Vagina (tissue), 2 donors: ENCODE data around the gene EFCAB6. TPM values are rescaled to one million over a fixed set of nuclear protein-coding genes. Genes with fewer than 3 reads are reported as not detected.

Experiments used
- DNase-seq, 2 donors: peaks; one replicate each; pipeline ENCODE4 v3.0.0-alpha.2; 2017; ENCODE audit errors: extremely low spot score in 2 of 2
- H3K27ac ChIP-seq: fragments of 200-600 bp; sonication (generic); one replicate; pipeline ENCODE4 v1.5.1; 2019
- H3K27me3 ChIP-seq: fragments of 200-600 bp; sonication (generic); one replicate; pipeline ENCODE4 v1.5.1; 2019
- H3K36me3 ChIP-seq, 2 donors: fragments of 200-600 bp; sonication (generic); one replicate each; pipeline ENCODE4 v1.5.1; 2017 to 2019
- H3K4me1 ChIP-seq: fragments of 200-600 bp; sonication (generic); one replicate; pipeline ENCODE4 v1.5.1; 2019
- H3K4me3 ChIP-seq, 2 donors: fragments of 200-600 bp; sonication (generic); 1 replicate in 1 of 2; 2 replicates in 1 of 2; pipeline ENCODE4 v1.5.1; 2016 to 2019
- H3K9me3 ChIP-seq: fragments of 200-600 bp; sonication (generic); one replicate; pipeline ENCODE4 v1.5.1; 2019
- POLR2A ChIP-seq, 2 donors: fragments of 450-650 bp; IDR thresholded peaks; one replicate each; pipeline ENCODE4 v1.6.1; 2017; ENCODE audit warnings: antibody characterized with exemption in 2 of 2, mild to moderate bottlenecking in 2 of 2, moderate library complexity in 2 of 2
- POLR2AphosphoS5 ChIP-seq, 2 donors: sonication (generic); formaldehyde crosslinking; IDR thresholded peaks; one replicate each; pipeline ENCODE4 v1.9.0; 2017; ENCODE audit warnings: antibody characterized with exemption in 2 of 2, mild to moderate bottlenecking in 2 of 2, low read depth in 1 of 2; ENCODE audit not compliant: insufficient read depth in 1 of 2
- intact Hi-C: fragments of 100-400 bp; cut with DNase I; formaldehyde crosslinking; loops from one replicate; pipeline ENCODE4 v1.15.1; 2023
- total RNA-seq: library from RNA; depleted of rRNA; stranded (reverse); fragments of >200 nt; gene quantifications from one replicate; pipeline ENCODE4 v1.2.3, GENCODE V29; 2016
- TF ChIP-seq, protein P1 (sequence below), 3 experiments: fragments of 450-650 bp in 2 of 3; fragments of 200-600 bp in 1 of 3; sonication (generic) in 1 of 3; IDR thresholded peaks; one replicate each; pipeline ENCODE4 v1.5.1; 2017 to 2019; ENCODE audit warnings: antibody characterized with exemption in 3 of 3, mild to moderate bottlenecking in 2 of 3, moderate library complexity in 2 of 3

EFCAB6 gene
- total RNA-seq, 1 donor from 2014 or later = 1.7 TPM

- intact Hi-C loops = no loop called here
Measured at GRCh38 chr22:43743929-43744643, 68.0 kb downstream of the EFCAB6 start.

DNA sequence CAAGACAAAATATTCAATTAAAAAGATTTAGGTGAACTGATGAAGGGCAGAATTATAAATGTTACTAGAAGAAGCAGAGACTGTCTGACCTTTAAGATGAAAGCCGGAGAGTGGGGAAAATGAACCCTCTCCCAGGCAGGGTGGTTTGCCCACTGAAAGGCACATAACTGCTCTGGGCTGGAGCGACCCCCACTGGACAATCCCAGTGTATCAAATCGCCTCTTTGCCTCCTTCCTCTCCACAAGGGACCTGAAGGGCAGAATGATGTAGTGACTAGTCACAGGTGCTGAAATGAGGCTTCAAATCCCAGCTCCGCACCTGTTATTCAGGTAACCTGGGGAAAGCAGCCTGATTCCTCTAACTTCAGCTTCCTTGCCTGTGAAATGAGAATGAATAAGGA lies 69.0 kb downstream of the EFCAB6 start:
- intact Hi-C loops = no loop called here
- TF ChIP-seq POLR2A (IDR thresholded peaks at IDR 0.05) (no peak), POLR2AphosphoS5 (IDR thresholded peaks at IDR 0.05; ENCODE audit: insufficient read depth in 1 of 2, low read depth in 1 of 2) (no peak)
- TF ChIP-seq, protein P1, sequence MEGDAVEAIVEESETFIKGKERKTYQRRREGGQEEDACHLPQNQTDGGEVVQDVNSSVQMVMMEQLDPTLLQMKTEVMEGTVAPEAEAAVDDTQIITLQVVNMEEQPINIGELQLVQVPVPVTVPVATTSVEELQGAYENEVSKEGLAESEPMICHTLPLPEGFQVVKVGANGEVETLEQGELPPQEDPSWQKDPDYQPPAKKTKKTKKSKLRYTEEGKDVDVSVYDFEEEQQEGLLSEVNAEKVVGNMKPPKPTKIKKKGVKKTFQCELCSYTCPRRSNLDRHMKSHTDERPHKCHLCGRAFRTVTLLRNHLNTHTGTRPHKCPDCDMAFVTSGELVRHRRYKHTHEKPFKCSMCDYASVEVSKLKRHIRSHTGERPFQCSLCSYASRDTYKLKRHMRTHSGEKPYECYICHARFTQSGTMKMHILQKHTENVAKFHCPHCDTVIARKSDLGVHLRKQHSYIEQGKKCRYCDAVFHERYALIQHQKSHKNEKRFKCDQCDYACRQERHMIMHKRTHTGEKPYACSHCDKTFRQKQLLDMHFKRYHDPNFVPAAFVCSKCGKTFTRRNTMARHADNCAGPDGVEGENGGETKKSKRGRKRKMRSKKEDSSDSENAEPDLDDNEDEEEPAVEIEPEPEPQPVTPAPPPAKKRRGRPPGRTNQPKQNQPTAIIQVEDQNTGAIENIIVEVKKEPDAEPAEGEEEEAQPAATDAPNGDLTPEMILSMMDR (IDR thresholded peaks at IDR 0.05) = no peak
- no peak overlapping the region for H3K4me3 ChIP-seq
- H3K4me1 ChIP-seq = peaks cover 4% of the 10 kb centered on the region
- no peak overlapping the region for H3K27ac ChIP-seq
- no peaks in the 10 kb centered on the region for H3K36me3 ChIP-seq
- DNase-seq = peak in 1 of 2 donors; percentile 58
- no peaks in the 10 kb centered on the region for H3K27me3 ChIP-seq
- H3K9me3 ChIP-seq = no peaks in the 10 kb centered on the region

More at GRCh38 chr22:43743929-43744643, 68.0 kb downstream of the EFCAB6 start:
- TF ChIP-seq POLR2A (IDR thresholded peaks at IDR 0.05) = no peak
- TF ChIP-seq POLR2AphosphoS5 (IDR thresholded peaks at IDR 0.05; ENCODE audit: insufficient read depth in 1 of 2, low read depth in 1 of 2) = no peak
- TF ChIP-seq, protein P1 (IDR thresholded peaks at IDR 0.05) = no peak
- H3K27ac ChIP-seq = no peak overlapping the region
- H3K9me3 ChIP-seq = no peaks in the 10 kb centered on the region
- H3K4me1 ChIP-seq = peaks cover 4% of the 10 kb centered on the region
- no peaks in the 10 kb centered on the region for H3K27me3 ChIP-seq
- DNase-seq = peak in 1 of 2 donors; percentile 77
- no peaks in the 10 kb centered on the region for H3K36me3 ChIP-seq
- no peak overlapping the region for H3K4me3 ChIP-seq

- no peak overlapping the region for H3K27ac ChIP-seq
- TF ChIP-seq POLR2A (IDR thresholded peaks at IDR 0.05) (no peak), POLR2AphosphoS5 (IDR thresholded peaks at IDR 0.05; ENCODE audit: insufficient read depth in 1 of 2, low read depth in 1 of 2) (no peak)
- TF ChIP-seq, protein P1 (IDR thresholded peaks at IDR 0.05) = no peak
- H3K4me3 ChIP-seq = no peak overlapping the region
- intact Hi-C loops = no loop called here
- peak in 1 of 2 donors; percentile 77 for DNase-seq
- no peaks in the 10 kb centered on the region for H3K27me3 ChIP-seq
- H3K9me3 ChIP-seq = no peaks in the 10 kb centered on the region
- H3K36me3 ChIP-seq = no peaks in the 10 kb centered on the region
- H3K4me1 ChIP-seq = peaks cover 4% of the 10 kb centered on the region
Measured at GRCh38 chr22:43742154-43742950, 69.8 kb downstream of the EFCAB6 start.

DNA sequence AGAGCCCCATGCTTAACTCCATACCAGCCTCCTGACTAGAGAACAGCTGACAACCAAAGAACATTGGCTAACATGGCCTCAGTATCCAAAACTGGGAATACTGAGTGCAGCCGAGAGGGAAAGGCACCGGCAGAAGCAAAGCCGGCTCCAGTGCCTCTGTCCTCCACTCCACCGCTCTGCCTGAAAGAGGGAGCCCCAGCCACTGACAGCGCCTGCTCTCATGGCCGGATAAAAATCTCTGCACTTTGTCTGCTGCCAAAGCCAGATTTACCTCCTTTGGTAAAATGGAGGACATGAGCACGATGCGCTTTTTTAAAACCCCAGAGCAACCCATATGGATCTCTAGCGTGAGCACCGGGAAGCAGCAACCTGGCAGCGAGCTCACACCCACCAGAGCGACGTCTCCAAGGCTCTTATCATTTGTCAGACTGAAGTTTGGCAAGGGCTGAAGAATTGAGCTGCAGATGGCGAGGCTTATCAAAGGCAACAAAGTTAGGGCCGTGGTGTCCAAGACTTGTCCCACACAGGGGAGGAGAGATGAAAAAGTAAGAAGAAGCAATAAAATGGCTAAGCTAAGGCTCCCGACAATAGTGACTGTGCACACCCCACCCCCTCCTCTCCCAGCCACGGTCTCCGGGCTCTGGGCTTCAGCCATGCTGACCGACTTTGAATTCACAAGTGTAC lies 71.4 kb downstream of the EFCAB6 start:
- Histone ChIP-seq H3K27ac (no peak overlapping the region), H3K9me3 (no peaks in the 10 kb centered on the region), H3K4me3 (no peak overlapping the region), H3K36me3 (no peaks in the 10 kb centered on the region), H3K4me1 (peaks cover 4% of the 10 kb centered on the region), H3K27me3 (no peaks in the 10 kb centered on the region)
- TF ChIP-seq, protein P1 (IDR thresholded peaks at IDR 0.05) = no peak
- no peak for TF ChIP-seq POLR2AphosphoS5 (IDR thresholded peaks at IDR 0.05; ENCODE audit: insufficient read depth in 1 of 2, low read depth in 1 of 2)
- no peak for TF ChIP-seq POLR2A (IDR thresholded peaks at IDR 0.05)
- intact Hi-C loops = no loop called here
- DNase-seq = peak in 1 of 2 donors; percentile 72
